HG02870 (cell line): ENCODE measurements around the gene GP1BA.
"Not testable (repeated sequence)": the region's sequence is repeated elsewhere in the genome, so short reads cannot be mapped to it uniquely, and the experiment has no call there.

Experiments
- ATAC-seq: cut with Tn5 transposase; IDR thresholded peaks from one replicate; pipeline ENCODE4 v1.9.1; 2021; ENCODE audit warnings: mild to moderate bottlenecking, moderate library complexity; ENCODE audit not compliant: unreplicated experiment

GP1BA gene

DNA sequence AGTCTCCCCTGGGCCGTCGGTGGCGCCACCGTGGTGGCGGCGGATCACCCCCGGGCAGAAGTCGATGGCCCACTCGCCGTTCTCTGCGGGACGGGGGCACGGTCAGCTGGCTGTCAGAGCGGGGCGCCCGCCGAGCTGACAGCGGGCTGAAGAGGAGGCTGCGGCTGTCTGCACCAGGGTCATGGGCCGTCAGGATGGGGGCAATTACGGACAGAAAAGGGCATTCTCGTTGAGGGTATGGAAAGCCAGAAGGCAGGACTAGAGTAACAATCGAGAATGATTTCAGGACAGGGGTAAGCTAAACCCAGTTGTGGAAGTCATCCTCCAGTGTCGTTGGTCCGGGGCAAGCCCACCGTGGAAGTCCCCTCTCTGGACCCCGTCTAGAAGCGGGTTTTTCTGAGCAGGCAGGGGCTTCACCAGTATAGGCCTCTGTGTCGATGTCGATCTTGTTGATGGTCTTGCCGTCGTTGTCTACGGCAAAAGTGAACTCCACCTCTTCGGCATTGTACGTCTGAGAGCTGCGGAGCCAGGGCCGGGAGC lies 30.9 kb upstream of the GP1BA start:
- no peak for ATAC-seq

DNA sequence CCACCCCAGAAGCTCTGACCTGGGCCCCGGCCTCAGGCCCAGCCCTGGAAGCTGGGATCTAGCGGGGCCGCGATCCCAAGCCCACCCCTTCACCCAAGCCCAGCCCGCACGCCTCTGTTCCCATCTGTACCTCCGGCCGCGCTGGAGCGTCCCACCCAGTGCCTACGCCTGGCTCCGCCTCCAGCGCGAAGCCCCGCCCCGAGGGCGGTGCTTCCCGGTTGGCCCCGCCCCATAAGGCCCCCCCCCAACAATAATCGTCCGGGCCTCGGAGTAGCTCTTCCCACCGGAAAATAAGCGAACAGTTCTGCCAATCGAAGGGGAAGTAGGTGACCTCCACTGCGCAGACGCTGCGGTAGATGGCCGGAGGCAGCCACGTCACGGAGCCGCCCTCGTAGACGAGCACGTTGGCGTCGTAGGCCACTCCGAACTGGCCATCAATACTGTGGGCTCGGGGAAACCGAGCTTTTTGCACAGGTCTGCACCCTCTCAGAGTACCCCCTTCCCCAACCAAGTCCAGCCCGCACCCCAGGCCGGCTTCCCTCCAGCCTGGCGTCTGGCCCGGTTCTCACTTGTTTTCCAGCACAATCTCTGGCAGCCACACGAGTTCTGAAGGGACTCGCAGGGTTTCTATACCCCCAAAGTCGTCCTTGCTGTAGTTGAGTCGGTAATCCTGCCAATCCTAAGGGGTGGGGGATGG lies 30.3 kb upstream of the GP1BA start:
- no peak for ATAC-seq

GRCh38 chr17:4902540-4902939 lies 29.5 kb upstream of the GP1BA start:
- no peak for ATAC-seq

DNA sequence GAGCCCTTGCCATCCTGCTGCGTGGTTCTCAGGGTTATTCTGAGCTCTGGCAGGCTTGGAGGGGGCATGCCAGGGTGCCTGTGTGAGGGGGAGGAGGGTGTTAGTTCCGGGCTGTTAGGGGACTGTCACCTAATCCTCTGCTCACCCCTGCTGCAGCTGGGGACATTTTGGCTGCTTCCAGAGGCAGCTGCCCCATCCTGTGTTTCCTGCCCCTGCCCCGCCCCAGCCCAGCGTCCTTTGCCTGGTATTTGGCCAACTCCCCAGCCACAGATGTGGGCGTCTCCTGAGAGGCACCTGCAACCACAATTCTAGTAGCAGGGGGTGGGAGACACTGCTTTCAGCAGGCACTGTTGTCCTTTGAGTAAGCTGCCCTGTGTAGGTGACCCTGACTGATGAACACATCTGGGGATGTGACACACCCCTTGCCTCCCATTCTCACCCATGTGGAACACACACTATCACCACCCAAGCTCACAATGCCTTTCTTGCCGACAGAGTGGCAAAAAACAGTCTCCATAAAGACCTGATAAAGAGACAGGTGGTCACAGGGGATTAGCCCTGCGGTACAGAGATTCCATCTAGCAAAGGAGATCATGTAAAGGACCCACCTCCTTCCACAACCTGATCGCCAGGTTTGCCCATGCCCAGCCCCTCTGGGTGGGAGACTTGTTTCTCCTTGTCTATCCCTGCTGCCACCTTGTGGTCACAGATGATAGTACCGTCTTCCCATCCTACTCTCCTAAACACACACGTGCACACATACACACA lies 28.8 kb upstream of the GP1BA start, which contains the start of gene CHRNE:
TSS of gene CHRNE (minus strand) at position 48 of the 768 bp plus-strand sequence. CDS start at position 13, 35 bp downstream.
- ATAC-seq: no peak

GRCh38 chr17:4906642-4907041 lies 25.4 kb upstream of the GP1BA start:
- not testable (repeated sequence) for ATAC-seq

- ATAC-seq: no peak
Observed at GRCh38 chr17:4908301-4908700, 23.8 kb upstream of the GP1BA start.

- no peak for ATAC-seq
Observed at GRCh38 chr17:4908711-4909496, 23.2 kb upstream of the GP1BA start.

- no peak for ATAC-seq
Observed at GRCh38 chr17:4913994-4914393, 18.1 kb upstream of the GP1BA start.

- not testable (repeated sequence) for ATAC-seq
Observed at GRCh38 chr17:4914551-4914950, 17.5 kb upstream of the GP1BA start.

DNA sequence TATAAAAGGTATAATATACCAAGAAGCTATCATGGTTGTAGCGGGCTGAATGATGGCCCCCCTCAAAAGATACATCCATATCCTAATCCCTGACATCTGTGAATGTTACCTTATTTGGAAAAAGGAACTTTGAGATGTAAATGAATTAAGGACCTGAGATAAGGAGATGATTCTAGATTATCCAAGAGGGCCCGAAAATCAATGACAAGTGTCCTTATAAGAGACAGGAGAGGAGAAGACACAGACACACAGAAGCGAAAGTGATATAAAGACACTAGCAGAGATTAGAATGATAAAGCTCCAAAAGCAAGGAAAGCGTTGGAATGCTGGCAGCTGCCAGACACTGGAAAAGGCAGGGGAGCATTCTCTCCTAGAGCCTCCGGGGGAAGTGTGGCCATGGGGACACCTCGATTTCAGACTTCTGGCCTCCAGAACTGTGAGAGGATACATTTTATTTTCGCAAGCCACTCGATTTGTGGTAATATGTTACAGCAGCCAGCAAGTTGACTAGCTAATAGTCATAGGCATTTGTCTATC lies 12.5 kb upstream of the GP1BA start:
- no peak for ATAC-seq

GRCh38 chr17:4920351-4921048 lies 11.6 kb upstream of the GP1BA start:
- no peak for ATAC-seq

- ATAC-seq: no peak
Observed at GRCh38 chr17:4921320-4921719, 10.8 kb upstream of the GP1BA start.

GRCh38 chr17:4926577-4927335 lies 5.3 kb upstream of the GP1BA start:
- ATAC-seq: not testable (repeated sequence)

GRCh38 chr17:4928881-4929280 lies 3.2 kb upstream of the GP1BA start:
- ATAC-seq: no peak

DNA sequence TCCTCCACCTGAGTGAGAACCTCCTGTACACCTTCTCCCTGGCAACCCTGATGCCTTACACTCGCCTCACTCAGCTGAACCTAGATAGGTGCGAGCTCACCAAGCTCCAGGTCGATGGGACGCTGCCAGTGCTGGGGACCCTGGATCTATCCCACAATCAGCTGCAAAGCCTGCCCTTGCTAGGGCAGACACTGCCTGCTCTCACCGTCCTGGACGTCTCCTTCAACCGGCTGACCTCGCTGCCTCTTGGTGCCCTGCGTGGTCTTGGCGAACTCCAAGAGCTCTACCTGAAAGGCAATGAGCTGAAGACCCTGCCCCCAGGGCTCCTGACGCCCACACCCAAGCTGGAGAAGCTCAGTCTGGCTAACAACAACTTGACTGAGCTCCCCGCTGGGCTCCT lies 679 bp downstream of the GP1BA start:
- ATAC-seq: no peak

GRCh38 chr17:4933646-4934045 lies 1.6 kb downstream of the GP1BA start:
- no peak for ATAC-seq

- no peak for ATAC-seq
Observed at GRCh38 chr17:4934173-4934979, 2.3 kb downstream of the GP1BA start.

DNA sequence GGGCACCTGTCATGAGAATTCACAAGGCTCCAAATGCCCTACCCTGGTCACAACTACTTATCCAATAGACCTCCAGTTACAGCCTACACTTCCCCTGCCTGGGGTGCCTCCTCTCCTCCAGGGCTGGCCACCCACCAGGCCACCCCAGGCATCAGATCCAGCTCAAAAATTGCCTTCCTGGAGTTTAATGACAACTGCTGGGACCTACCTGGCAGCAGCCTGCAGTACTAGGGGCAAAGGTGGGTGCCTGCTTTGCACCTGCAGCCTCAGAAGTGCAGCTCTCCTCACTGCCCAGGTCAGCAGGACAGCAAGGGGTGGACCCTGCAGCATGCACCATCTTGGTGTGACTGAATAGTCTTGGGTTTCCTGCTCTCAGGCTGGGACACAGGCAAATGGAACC lies 3.6 kb downstream of the GP1BA start:
- no peak for ATAC-seq

GRCh38 chr17:4936436-4936835 lies 4.4 kb downstream of the GP1BA start:
- ATAC-seq: no peak
